ENCODE measurements around the gene PLP2. TPM values are rescaled to one million over a fixed set of nuclear protein-coding genes. Genes with fewer than 3 reads are reported as not detected.

PLP2 gene
- total and polyA plus RNA-seq, 3 experiments from 2014 or later: 95.2 to 160 (median 98.1) TPM

- Histone ChIP-seq H3K9me3 (ENCODE audit: low read length) (no peaks in the 10 kb centered on the region), H3K4me1 (ENCODE audit: insufficient read depth, low read length) (no peaks in the 10 kb centered on the region), H3K27ac (ENCODE audit: low read depth, low read length) (no peak overlapping the region), H3K4me3 (ENCODE audit: low read length) (no peak overlapping the region), H3K36me3 (ENCODE audit: insufficient read depth, low read length) (no peaks in the 10 kb centered on the region), H3K27me3 (ENCODE audit: insufficient read depth, low read length, poor library complexity, severe bottlenecking) (no peaks in the 10 kb centered on the region)
- ChIA-PET CTCF (no interaction called here), POLR2A (no interaction called here)
- H3K27ac Mint-ChIP-seq: no peak overlapping the region
- no peak overlapping the region for H3K4me3 Mint-ChIP-seq
- H3K36me3 Mint-ChIP-seq: peaks cover 0 to 2% (median 0%) of the 10 kb centered on the region in 3 donors
- no peaks in the 10 kb centered on the region for H3K4me1 Mint-ChIP-seq
- DNase-seq: no peak
- H3K27me3 Mint-ChIP-seq: peaks cover 3 to 8% of the 10 kb centered on the region in 2 donors
- H3K9me3 Mint-ChIP-seq: no peaks in the 10 kb centered on the region
These were observed 37.9 kb downstream of the PLP2 start for GRCh38 chrX:49209434-49210251.

- H3K36me3 Mint-ChIP-seq: peaks cover 0 to 2% (median 0%) of the 10 kb centered on the region in 3 donors
- ChIA-PET CTCF (no interaction called here), POLR2A (no interaction called here)
- no peak overlapping the region for H3K27ac Mint-ChIP-seq
- Histone ChIP-seq H3K27ac (ENCODE audit: low read depth, low read length) (no peak overlapping the region), H3K27me3 (ENCODE audit: insufficient read depth, low read length, poor library complexity, severe bottlenecking) (no peaks in the 10 kb centered on the region), H3K4me1 (ENCODE audit: insufficient read depth, low read length) (no peaks in the 10 kb centered on the region), H3K36me3 (ENCODE audit: insufficient read depth, low read length) (no peaks in the 10 kb centered on the region), H3K4me3 (ENCODE audit: low read length) (no peak overlapping the region), H3K9me3 (ENCODE audit: low read length) (no peaks in the 10 kb centered on the region)
- H3K27me3 Mint-ChIP-seq: peaks cover 3 to 8% of the 10 kb centered on the region in 2 donors
- no peaks in the 10 kb centered on the region for H3K9me3 Mint-ChIP-seq
- H3K4me1 Mint-ChIP-seq: no peaks in the 10 kb centered on the region
- H3K4me3 Mint-ChIP-seq: no peak overlapping the region
- no peak for DNase-seq
These were observed 38.7 kb downstream of the PLP2 start for GRCh38 chrX:49210406-49210805.

DNA sequence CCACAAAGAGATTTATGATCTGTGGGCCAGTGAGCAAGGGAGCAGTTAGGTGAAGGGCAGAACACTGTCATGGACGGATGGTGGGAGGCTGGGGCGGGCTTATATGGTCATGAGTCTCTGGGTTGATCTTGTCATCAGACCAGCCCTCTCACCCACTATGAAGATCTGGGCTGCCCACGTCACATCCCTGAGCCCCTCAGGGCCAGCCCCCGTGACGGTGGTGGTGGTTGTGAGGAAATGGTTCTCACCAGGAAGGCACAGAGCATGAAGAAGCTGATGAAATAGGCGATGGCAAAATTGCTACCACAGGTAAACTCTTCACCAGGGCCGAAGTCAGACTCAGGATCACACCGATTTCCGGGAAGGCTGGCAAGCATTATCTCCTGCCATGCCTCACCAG is 39.4 kb downstream of the PLP2 start:
- Mint-ChIP-seq H3K4me1 (no peaks in the 10 kb centered on the region), H3K27me3 (peaks cover 3 to 8% of the 10 kb centered on the region in 2 donors), H3K9me3 (no peaks in the 10 kb centered on the region), H3K4me3 (no peak overlapping the region), H3K36me3 (peaks cover 0 to 2% (median 0%) of the 10 kb centered on the region in 3 donors), H3K27ac (no peak overlapping the region)
- no peak overlapping the region for H3K27ac ChIP-seq (ENCODE audit: low read depth, low read length)
- DNase-seq: no peak
- no peaks in the 10 kb centered on the region for H3K4me1 ChIP-seq (ENCODE audit: insufficient read depth, low read length)
- ChIA-PET CTCF (no interaction called here), POLR2A (no interaction called here)
- no peaks in the 10 kb centered on the region for H3K27me3 ChIP-seq (ENCODE audit: insufficient read depth, low read length, poor library complexity, severe bottlenecking)
- H3K4me3 ChIP-seq (ENCODE audit: low read length): no peak overlapping the region
- no peaks in the 10 kb centered on the region for H3K9me3 ChIP-seq (ENCODE audit: low read length)
- H3K36me3 ChIP-seq (ENCODE audit: insufficient read depth, low read length): no peaks in the 10 kb centered on the region

- Histone ChIP-seq H3K9me3 (ENCODE audit: low read length) (no peaks in the 10 kb centered on the region), H3K27me3 (ENCODE audit: insufficient read depth, low read length, poor library complexity, severe bottlenecking) (no peaks in the 10 kb centered on the region), H3K4me3 (ENCODE audit: low read length) (no peak overlapping the region), H3K27ac (ENCODE audit: low read depth, low read length) (no peak overlapping the region), H3K4me1 (ENCODE audit: insufficient read depth, low read length) (no peaks in the 10 kb centered on the region), H3K36me3 (ENCODE audit: insufficient read depth, low read length) (no peaks in the 10 kb centered on the region)
- Mint-ChIP-seq H3K36me3 (peaks cover 0 to 2% (median 0%) of the 10 kb centered on the region in 3 donors), H3K4me1 (no peaks in the 10 kb centered on the region), H3K27ac (no peak overlapping the region), H3K4me3 (no peak overlapping the region), H3K27me3 (peaks cover 3 to 10% of the 10 kb centered on the region in 2 donors), H3K9me3 (no peaks in the 10 kb centered on the region)
- ChIA-PET CTCF (no interaction called here), POLR2A (no interaction called here)
- no peak for DNase-seq
These were observed 40.5 kb downstream of the PLP2 start for GRCh38 chrX:49212209-49212608.

GRCh38 chrX:49212861-49213260 is 41.2 kb downstream of the PLP2 start:
- H3K9me3 ChIP-seq (ENCODE audit: low read length): no peaks in the 10 kb centered on the region
- peaks cover 0 to 2% (median 0%) of the 10 kb centered on the region in 3 donors for H3K36me3 Mint-ChIP-seq
- no peaks in the 10 kb centered on the region for H3K27me3 ChIP-seq (ENCODE audit: insufficient read depth, low read length, poor library complexity, severe bottlenecking)
- peaks cover 3 to 10% of the 10 kb centered on the region in 2 donors for H3K27me3 Mint-ChIP-seq
- H3K4me1 Mint-ChIP-seq: no peaks in the 10 kb centered on the region
- H3K9me3 Mint-ChIP-seq: peaks cover 0 to 2% (median 0%) of the 10 kb centered on the region in 5 donors
- H3K4me1 ChIP-seq (ENCODE audit: insufficient read depth, low read length): no peaks in the 10 kb centered on the region
- no peak overlapping the region for H3K4me3 Mint-ChIP-seq
- H3K27ac ChIP-seq (ENCODE audit: low read depth, low read length): no peak overlapping the region
- no peaks in the 10 kb centered on the region for H3K36me3 ChIP-seq (ENCODE audit: insufficient read depth, low read length)
- POLR2A ChIA-PET: no interaction called here
- no peak overlapping the region for H3K27ac Mint-ChIP-seq
- DNase-seq: no peak
- CTCF ChIA-PET: no interaction called here
- no peak overlapping the region for H3K4me3 ChIP-seq (ENCODE audit: low read length)

DNA sequence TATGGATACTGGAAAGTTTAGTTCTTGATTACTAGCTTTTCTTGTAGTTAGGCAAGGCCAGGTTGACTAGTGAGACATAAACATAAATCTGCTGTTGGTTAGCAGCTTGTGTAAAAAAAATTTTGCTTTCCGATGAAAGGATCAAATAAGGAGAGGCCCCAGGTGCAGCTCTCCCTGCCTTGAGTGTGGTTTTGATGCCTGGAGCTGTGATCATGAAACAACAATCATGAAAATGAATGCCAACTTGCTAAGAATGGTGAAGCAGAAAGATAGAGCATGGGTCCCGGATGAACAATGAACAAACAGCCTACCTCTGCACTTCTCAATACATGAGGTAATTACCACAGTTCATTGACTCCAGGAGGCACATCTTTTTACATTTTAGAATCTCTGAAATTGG is 42.7 kb downstream of the PLP2 start:
- H3K27me3 Mint-ChIP-seq: peaks cover 3 to 9% of the 10 kb centered on the region in 2 donors
- H3K36me3 ChIP-seq (ENCODE audit: insufficient read depth, low read length): no peaks in the 10 kb centered on the region
- H3K27me3 ChIP-seq (ENCODE audit: insufficient read depth, low read length, poor library complexity, severe bottlenecking): no peaks in the 10 kb centered on the region
- DNase-seq: no peak
- POLR2A ChIA-PET: no interaction called here
- CTCF ChIA-PET: no interaction called here
- H3K4me3 Mint-ChIP-seq: no peak overlapping the region
- no peaks in the 10 kb centered on the region for H3K4me1 ChIP-seq (ENCODE audit: insufficient read depth, low read length)
- H3K4me1 Mint-ChIP-seq: no peaks in the 10 kb centered on the region
- H3K4me3 ChIP-seq (ENCODE audit: low read length): no peak overlapping the region
- no peak overlapping the region for H3K27ac Mint-ChIP-seq
- H3K36me3 Mint-ChIP-seq: peaks cover 0 to 2% (median 0%) of the 10 kb centered on the region in 3 donors
- peaks cover 0 to 2% (median 0%) of the 10 kb centered on the region in 5 donors for H3K9me3 Mint-ChIP-seq
- H3K9me3 ChIP-seq (ENCODE audit: low read length): no peaks in the 10 kb centered on the region
- no peak overlapping the region for H3K27ac ChIP-seq (ENCODE audit: low read depth, low read length)

- peaks cover 0 to 2% (median 0%) of the 10 kb centered on the region in 5 donors for H3K9me3 Mint-ChIP-seq
- H3K27me3 ChIP-seq (ENCODE audit: insufficient read depth, low read length, poor library complexity, severe bottlenecking): no peaks in the 10 kb centered on the region
- H3K27ac ChIP-seq (ENCODE audit: low read depth, low read length): no peak overlapping the region
- POLR2A ChIA-PET: no interaction called here
- DNase-seq: no peak
- no peak overlapping the region for H3K4me3 Mint-ChIP-seq
- no peak overlapping the region for H3K4me3 ChIP-seq (ENCODE audit: low read length)
- no peaks in the 10 kb centered on the region for H3K36me3 ChIP-seq (ENCODE audit: insufficient read depth, low read length)
- CTCF ChIA-PET: no interaction called here
- no peak overlapping the region for H3K27ac Mint-ChIP-seq
- no peaks in the 10 kb centered on the region for H3K9me3 ChIP-seq (ENCODE audit: low read length)
- no peaks in the 10 kb centered on the region for H3K4me1 ChIP-seq (ENCODE audit: insufficient read depth, low read length)
- H3K4me1 Mint-ChIP-seq: peaks cover 0 to 4% (median 0%) of the 10 kb centered on the region in 3 donors
- H3K36me3 Mint-ChIP-seq: peaks cover 0 to 2% (median 0%) of the 10 kb centered on the region in 3 donors
- peaks cover 3 to 9% of the 10 kb centered on the region in 2 donors for H3K27me3 Mint-ChIP-seq
These were observed 43.4 kb downstream of the PLP2 start for GRCh38 chrX:49214996-49215526.

DNA sequence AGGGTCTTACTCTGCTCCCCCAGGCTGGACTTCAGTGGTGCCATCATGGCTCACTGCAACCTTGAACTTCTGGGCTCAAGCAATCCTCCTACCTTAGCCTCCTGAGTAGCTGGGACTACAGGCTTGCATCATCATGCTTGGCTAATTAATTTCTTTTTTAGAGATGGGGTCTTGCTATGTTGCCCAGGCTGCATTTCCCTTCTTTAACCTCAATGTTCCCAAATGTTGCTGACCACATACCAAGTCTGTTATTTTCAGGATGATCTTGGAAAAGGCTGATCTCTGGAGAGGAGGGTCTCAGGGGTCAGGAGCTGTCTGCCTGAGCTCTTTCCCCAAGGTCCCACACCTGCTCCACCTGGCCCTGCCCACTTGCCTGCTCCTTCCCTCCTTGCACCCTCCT is 48.4 kb downstream of the PLP2 start:
- H3K27me3 Mint-ChIP-seq: peaks cover 0 to 7% of the 10 kb centered on the region in 2 donors
- CTCF ChIA-PET: no interaction called here
- H3K4me3 Mint-ChIP-seq: no peak overlapping the region
- POLR2A ChIA-PET: no interaction called here
- DNase-seq: no peak
- H3K9me3 Mint-ChIP-seq: peaks cover 0 to 8% (median 0%) of the 10 kb centered on the region in 5 donors
- no peaks in the 10 kb centered on the region for H3K36me3 ChIP-seq (ENCODE audit: insufficient read depth, low read length)
- H3K4me3 ChIP-seq (ENCODE audit: low read length): no peak overlapping the region
- H3K4me1 ChIP-seq (ENCODE audit: insufficient read depth, low read length): no peaks in the 10 kb centered on the region
- H3K27ac Mint-ChIP-seq: no peak overlapping the region
- H3K27me3 ChIP-seq (ENCODE audit: insufficient read depth, low read length, poor library complexity, severe bottlenecking): no peaks in the 10 kb centered on the region
- H3K36me3 Mint-ChIP-seq: no peaks in the 10 kb centered on the region
- no peaks in the 10 kb centered on the region for H3K9me3 ChIP-seq (ENCODE audit: low read length)
- no peak overlapping the region for H3K27ac ChIP-seq (ENCODE audit: low read depth, low read length)
- H3K4me1 Mint-ChIP-seq: peaks cover 0 to 8% (median 0%) of the 10 kb centered on the region in 3 donors
